Stimulated activated CD8-positive, alpha-beta memory T cell treated with anti-CD3 and anti-CD28 coated beads, Interleukin-4, amount 100 ng/mL, for 1 hour (primary cell): ENCODE measurements around the gene GPR37.

Source experiments
- DNase-seq, 2 donors: peaks; one replicate each; pipeline ENCODE4 v3.0.0-alpha.2; 2020; ENCODE audit warnings: low read depth in 2 of 2, low spot score in 1 of 2

The GPR37 gene, protein sequence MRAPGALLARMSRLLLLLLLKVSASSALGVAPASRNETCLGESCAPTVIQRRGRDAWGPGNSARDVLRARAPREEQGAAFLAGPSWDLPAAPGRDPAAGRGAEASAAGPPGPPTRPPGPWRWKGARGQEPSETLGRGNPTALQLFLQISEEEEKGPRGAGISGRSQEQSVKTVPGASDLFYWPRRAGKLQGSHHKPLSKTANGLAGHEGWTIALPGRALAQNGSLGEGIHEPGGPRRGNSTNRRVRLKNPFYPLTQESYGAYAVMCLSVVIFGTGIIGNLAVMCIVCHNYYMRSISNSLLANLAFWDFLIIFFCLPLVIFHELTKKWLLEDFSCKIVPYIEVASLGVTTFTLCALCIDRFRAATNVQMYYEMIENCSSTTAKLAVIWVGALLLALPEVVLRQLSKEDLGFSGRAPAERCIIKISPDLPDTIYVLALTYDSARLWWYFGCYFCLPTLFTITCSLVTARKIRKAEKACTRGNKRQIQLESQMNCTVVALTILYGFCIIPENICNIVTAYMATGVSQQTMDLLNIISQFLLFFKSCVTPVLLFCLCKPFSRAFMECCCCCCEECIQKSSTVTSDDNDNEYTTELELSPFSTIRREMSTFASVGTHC

DNA sequence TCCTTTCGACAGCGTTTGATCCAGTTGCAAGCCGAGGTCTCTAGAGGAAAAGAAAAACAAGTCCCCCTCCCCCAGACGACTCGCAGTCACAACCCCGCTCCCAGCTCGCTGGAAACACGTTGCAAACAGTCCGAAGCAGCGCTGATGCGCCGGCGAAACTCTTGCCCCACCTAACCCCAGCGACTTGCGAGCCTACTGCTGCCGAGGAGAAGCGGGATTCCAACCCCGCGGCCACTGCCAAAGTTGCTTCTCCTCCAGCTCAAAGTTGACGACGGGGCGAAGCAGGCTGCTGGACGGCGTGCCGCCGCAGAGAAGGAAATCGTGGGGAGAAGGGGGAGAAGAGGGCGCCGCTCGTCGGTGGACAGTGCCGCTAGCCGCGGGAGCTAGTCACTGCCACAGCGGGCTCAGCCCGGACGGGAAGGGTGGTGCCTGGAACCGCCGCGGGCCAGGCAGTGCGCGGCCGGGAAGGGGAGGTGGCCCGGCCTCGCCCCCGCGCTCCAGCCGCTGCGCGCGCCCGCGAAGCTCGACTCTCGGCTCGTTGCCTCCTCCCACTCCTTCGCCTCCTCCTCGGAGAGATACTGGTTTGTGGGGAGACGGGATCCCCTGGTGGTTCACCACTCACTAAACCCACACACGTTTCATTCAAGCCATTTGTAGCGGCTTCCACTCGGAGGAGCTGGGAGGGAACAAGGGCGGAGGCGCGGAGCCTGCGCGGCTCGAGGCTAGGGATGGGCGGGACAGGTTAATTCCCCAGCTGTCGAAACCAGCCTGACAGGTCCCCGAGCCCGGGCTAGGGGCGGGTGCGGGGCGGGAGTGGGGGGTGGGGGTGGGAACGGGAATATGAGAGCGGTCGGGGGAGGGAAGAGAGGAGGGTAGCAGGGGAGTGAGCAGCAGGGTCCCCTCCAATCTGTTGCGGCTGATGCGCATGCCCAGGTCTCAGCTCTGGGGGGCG lies at the start of gene GPR37:
GPR37 (minus strand) TSS at position 392 of the 952 bp plus-strand sequence. CDS start 816 bp downstream, outside the sequence.
- DNase-seq: no peak

DNA sequence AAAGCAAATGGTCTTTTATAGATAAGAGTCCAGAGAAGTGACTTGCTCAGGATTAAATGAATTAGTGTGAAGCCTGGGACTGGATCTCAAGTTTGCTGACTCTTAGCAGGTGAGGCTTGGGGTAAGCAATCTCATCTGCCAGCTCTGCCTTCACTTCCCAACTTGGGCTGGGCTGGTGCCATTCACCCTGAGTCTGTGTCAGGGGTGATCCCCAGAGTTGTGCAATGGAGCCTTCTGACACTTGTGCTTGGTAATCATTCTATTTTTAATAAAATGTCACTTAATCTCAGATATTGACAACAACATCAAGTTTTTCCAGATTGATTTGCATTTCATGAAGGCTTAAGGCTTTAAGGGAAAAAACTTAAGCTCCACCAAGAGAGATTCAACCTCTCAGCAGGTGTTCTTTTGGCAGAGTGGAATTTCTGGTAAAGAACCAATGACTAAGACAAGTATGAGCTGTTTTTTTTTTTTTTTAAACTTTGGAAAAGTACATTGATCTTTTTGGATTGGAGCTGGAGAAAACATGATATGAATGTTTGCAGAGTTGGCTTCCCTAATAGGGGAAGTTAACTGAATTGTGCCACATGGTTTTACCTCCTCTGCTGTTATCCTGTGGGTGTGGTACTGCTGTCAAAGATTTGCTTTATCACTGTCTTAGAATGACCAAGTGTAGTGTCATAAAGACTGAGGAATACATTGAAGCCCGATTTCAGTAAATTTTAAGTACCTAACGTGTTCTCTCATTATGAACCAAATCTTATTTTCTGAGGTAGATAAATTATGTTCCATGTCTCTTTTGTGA lies 48.6 kb upstream of the GPR37 start:
- no peak for DNase-seq

DNA sequence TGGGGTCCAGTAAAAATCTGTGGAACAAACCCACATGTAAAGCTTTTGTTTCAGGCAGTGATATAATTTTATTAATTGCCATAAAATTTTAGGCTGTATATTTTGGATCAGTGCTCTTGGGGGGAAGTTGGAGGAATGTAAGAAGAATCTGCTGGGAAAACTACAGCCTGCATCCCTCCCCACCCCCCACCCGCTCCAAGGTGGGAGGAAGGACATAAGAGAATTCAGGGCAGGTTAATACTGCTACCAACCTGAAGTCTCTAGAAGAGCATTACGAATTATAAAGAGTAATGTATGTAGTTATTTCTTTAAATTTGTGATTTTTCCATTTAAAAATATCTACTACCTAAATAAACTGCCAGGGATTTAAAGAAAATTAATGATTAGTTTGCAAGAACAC lies 47.2 kb upstream of the GPR37 start:
- no peak for DNase-seq

GRCh38 chr7:124811341-124811740 lies 45.7 kb upstream of the GPR37 start:
- no peak for DNase-seq

DNA sequence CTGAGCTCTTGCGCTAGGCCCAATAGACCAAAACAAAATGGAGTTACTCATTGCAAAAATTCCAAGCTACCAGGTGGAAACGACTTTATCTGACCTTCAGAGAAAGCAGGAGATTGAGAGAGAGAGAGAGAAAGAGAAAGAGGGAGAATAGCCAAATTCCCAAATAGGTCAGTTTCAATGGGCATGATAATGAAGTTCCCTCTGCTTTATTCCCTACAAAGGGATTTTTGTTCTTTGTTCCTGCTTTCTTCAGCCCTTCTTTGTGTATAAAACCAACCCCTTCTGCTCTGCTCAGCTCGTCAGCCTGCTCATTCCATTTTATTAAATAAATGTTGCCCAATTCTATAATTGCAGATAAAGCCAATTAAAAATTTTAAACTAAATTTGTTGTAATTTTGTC lies 45.0 kb upstream of the GPR37 start:
- no peak for DNase-seq

- DNase-seq: no peak
Observed at GRCh38 chr7:124808206-124808605, 42.6 kb upstream of the GPR37 start.

GRCh38 chr7:124801330-124801895 lies 35.8 kb upstream of the GPR37 start:
- no peak for DNase-seq

DNA sequence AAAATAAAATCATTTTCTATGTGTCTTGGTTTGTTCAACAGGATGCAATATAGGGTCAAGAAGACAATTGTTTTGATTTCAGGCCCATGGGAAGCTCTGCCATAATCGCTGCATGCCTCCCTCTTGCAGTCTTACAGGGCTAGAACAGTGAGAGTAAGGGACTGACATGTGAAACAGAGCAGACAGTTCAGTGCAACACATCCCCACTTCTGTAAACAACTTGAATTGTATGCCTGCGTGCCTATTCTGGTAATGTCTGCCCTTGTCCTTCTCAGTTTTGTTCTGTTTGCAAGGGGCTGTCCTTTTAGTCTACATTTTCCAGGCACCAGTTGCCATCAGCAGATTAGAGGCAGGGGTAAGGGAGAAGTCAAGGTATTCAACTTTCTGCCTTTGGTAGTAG lies 34.8 kb upstream of the GPR37 start:
- no peak for DNase-seq

GRCh38 chr7:124799448-124799847 lies 33.9 kb upstream of the GPR37 start:
- DNase-seq: no peak

- DNase-seq: no peak
Observed at GRCh38 chr7:124796771-124797170, 31.2 kb upstream of the GPR37 start.

GRCh38 chr7:124792696-124793095 lies 27.1 kb upstream of the GPR37 start:
- no peak for DNase-seq

- no peak for DNase-seq
Observed at GRCh38 chr7:124792002-124792401, 26.4 kb upstream of the GPR37 start.

DNA sequence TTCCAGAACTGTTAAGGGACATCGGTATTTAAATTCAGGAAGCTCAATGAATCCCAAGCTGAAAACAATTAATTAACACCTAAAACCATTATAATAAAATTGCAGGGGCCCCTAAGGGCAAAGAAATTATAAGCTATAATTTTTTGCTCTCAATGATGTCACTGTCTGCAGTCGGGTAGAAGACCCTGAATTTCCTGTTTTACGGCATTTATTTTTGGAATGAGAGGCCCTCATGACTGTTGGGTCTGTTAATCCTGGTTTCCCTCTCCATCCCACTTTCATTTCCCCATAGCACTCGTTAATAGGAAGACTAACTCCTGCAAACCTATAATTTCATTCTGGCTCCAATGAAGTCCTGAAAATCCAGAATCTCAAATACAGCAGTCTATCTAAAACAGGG lies 25.8 kb upstream of the GPR37 start:
- DNase-seq: no peak

GRCh38 chr7:124790645-124791044 lies 25.1 kb upstream of the GPR37 start:
- DNase-seq: no peak

GRCh38 chr7:124785994-124786393 lies 20.4 kb upstream of the GPR37 start:
- no peak for DNase-seq

- DNase-seq: no peak
Observed at GRCh38 chr7:124784879-124785818, 19.6 kb upstream of the GPR37 start.

GRCh38 chr7:124783271-124783670 lies 17.7 kb upstream of the GPR37 start:
- no peak for DNase-seq

GRCh38 chr7:124781907-124782734 lies 16.5 kb upstream of the GPR37 start:
- no peak for DNase-seq
